NCI-H345 treated with DMSO at 0.1 percent for 48 hours (cell line): ENCODE data around the gene DZIP1.

ENCODE experiments used
- DNase-seq: peaks from one replicate; lab custom pipeline; 2025; ENCODE audit not compliant: unreplicated experiment; lab: John Stamatoyannopoulos, UW

Gene DZIP1

DNA sequence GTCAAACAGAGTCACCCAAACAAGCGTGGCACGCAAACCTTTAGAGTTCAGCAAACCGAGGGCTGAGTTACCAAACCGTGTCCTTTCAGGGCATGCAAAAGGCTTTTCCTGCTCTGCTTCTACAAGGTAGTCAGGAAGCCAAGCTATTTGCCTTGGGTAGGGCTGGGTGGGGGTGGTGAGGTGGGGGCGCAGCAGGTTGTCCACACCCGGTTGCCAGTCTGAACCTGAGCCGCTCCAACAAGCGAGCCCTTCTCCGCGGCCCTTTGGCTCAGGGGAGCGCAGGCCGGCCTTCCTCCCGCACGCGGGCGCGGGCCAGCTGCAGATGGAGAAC lies 92.3 kb downstream of the DZIP1 start:
- no peak for DNase-seq

DNA sequence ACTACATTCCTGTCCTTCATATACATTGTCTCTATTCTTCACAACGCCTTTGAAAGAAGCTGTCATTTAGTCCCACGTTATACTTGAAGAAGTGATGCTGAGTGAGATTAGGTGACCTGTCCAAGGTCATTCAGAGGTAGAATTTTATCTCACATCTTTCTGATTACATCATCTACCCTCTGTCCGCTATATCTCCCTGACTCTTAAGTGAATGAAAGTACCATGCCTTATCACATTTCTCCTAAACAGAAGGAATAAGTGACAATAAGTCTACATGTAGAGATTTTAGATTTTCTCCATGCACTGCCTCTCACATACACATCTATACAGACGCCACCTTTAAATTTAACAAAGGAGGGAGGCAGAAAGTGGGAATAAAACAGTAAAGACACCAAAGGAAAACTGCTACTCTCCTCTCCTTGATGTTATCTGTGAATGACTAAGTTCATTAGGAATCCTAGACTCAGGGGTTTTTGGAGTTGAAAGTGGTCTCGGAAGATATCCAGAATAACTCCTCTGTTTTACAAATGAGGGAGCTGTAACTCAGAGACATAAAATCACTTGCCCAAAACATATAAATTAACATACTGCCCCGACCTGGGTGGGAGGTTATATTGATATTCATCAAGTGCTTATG lies 96.9 kb downstream of the DZIP1 start:
- DNase-seq: no peak

DNA sequence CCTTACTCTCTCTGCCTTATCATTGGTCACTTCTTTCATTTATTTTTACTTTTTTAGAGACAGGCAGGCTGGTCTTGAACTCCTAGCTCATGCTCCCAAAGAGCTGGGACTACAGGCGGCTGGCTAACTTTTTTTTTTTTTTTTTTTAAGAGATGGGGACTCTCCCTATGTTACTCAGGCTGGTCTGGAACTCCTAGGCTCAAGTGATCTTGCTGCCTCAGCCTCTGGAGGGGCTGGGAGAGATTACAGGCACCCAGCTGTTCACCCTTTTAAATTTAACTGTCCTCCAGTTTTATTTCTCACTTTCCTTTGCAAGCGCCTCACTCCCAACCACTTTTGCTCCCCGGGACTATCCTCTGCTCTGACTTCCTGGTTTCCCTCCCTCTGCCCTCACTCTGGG lies 97.6 kb downstream of the DZIP1 start:
- no peak for DNase-seq

DNA sequence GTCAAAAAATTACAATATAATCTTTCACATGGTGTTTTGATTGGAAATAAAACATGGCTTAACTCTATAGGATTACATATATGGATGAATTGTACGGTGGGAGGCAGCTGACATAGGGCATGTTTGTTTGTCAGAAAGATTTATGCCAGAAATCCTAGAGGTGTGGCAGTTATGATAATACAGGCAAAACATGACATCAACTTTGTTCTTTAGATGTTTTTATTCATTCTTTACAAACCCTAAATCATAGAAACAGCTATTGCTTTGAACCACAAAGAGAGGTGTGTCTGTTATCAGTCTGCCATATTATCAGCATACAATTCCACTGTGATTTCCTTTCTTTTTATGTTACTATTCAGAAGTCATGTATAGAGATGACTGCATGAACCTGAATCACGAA lies 100.2 kb downstream of the DZIP1 start:
- DNase-seq: no peak

DNA sequence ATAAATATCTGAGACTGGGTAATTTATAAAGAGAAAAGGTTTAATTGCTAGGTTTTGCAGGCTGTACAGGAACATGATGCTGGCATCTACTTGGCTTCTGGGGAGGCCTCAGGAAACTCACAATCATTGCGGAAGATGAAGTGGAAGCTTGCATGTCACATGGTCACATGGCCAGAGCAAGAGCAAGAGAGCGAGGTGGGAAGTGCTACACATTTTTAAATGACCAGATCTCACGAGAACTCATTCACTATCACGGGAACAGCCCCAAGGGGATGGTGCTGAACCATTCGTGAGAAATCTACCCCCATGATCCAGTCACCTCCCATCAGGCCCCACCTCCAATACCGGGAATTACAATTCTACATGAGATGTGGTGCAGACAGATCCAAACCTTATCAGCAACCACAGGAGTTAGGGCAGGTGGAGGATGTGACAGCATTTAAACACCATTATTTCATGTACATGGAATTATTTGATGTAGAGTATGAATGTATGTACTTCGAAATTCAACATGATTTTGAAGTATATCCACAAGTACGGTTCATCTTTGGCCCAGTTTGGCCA lies 102.5 kb downstream of the DZIP1 start:
- no peak for DNase-seq

DNA sequence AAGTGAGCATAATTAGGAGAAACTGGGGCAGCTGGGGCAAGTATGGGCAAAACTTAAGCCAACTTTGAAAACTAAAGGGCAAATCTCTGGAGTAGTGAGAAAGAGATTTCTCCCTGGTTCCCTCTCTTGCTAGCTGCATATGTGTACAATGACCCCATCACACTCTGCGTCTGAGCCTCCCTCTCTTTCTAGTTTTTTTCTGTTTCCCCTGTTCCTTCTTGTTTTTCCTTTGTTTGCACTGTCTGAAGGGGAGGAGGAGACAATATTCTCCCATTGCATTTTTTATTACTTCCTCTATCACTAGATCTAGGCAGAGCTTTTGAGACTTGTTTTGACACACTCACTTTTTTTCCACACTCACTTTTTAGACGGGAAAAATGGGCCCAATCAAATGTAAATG lies 103.2 kb downstream of the DZIP1 start:
- DNase-seq: no peak

DNA sequence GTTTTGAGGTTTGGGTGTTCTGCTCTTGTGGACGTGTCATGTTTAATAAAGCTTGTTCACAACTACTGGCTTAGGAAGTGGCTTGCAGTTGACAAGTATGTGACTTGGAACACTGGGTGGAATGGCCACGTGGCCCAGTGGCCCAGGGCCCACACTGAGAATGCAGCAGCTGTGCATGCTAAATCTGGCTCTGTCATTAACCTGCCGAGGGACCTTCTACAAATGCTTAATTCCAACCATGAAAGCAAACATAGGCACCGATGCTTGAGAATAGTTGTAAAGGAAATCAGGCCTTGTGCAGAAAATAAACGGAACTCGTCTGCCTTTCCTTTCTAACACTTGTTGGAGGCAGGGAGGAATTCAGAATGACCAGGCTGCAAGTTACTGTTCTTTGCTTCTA lies 103.6 kb downstream of the DZIP1 start:
- DNase-seq: peak; percentile 16

DNA sequence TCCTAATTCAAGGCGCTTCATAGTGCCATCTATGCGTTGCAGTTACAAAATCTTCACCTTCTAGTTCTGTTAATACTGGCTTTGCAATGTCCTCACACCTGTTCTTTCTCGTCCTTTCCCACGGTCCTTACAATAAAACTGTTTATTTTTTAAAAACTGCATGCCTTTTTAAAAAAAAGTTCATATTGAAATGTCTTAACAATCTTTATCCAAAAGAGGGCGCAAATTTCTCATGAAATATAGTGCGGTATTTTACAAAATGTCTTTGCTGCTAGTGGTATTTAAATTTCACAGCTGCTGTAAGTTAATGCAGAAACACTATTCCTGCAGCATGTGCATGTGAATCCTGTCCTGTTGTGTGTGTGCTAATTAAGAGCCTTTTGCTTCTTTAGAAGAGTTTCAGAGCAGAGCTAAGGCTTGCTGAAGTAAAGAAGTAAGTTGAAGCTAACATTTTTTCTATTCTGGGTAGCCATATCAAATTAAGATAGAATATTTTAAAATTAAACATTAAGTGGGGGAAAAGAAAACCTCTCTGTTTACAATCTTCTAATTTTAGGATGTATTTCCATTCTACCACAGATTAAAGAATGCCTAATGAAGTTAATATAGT lies 107.8 kb downstream of the DZIP1 start:
- DNase-seq: no peak

DNA sequence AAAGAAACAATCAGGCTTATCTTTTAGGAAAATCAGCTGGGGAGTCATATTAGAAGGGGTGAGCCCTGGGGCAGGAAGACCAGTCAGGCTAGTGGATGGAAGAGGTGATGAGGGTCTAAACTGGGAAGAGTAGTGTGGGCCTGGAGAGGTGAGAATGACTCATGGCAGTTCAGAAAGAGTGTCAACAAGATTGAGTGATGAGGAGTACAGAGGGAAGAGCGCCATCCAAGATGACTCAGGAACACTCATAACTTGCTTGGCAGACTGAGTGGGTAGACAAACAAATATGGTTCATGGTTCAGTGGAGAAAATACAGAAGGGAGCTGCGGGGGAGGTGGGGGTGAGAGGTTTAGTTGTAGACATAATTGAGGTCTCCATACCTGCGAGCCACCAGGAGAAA lies 109.3 kb downstream of the DZIP1 start:
- DNase-seq: peak; percentile 29

DNA sequence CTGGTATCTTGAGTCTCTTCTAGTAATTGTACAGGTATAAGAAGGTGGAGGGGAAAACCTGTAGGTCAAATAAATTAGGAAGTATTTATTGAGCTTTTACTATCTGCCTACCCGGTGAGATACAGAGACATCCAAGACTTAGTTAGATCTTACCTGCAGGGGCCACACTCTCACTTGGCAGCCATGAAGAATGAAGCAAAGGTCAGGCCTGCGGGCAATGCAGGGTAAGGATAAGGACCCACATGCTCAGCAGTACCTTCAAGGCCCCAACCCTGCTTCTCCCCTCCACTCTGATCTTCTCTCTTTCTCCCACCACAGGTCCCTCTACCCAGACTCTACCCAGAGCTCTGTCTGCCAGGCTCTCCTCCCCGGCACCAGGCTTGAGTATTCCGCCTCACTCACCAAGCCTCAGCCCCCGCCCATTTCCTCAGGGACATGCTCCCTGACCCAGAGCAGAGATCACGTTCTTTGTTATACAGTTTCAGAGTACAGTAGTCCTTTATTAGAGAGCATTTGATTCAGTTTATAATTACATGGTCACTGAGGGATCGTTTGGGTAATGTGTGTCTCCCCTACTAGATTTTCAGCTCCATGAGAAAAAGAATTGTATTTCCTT lies 110.9 kb downstream of the DZIP1 start:
- no peak for DNase-seq

DNA sequence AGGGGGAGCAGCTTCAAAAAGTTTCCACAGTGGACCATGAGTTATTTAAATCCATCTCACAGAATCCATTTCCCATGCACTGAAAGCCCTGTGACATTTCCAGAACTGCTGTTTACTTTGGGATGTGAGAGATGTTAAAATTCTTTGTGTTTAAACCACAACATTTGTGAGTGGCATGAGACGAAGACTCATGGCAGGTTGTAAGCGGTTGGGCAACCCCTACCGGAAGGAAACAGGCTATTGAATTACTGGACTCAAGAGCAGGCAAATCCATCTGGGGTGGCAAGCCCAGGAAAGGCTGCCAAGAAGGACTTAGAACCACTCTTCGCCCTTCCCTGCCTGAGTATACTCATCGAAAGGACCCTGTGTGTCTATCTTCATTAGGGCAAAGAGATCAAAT lies 114.3 kb downstream of the DZIP1 start:
- peak; percentile 13 for DNase-seq
